ENCODE results near the gene TPRN.

TPRN gene

GRCh38 chr9:137194909-137195308 lies 5.6 kb downstream of the TPRN start:
- H3K4me2 ChIP-seq (ENCODE audit: low read length) = no peak overlapping the region

GRCh38 chr9:137194388-137194787 lies 6.2 kb downstream of the TPRN start:
- Histone ChIP-seq H3K4me1 (ENCODE audit: insufficient read depth, low read length, severe bottlenecking) (peaks cover 8% of the 10 kb centered on the region), H3F3A (ENCODE audit: insufficient read depth, low read length) (no peaks in the 10 kb centered on the region), H3K9ac (ENCODE audit: low read length) (no peak overlapping the region), H3K79me2 (ENCODE audit: insufficient read depth, low read length) (no peaks in the 10 kb centered on the region), H3K27me3 (ENCODE audit: insufficient read depth, low read length) (peaks cover 13% of the 10 kb centered on the region), H3K27ac (ENCODE audit: low read depth, low read length, poor library complexity, severe bottlenecking) (no peak overlapping the region), H3K4me2 (ENCODE audit: low read length) (no peak overlapping the region), H3K9me2 (ENCODE audit: low read depth, low read length) (no peaks in the 10 kb centered on the region), H2AFZ (ENCODE audit: low read length) (no peak overlapping the region), H4K20me1 (ENCODE audit: insufficient read depth, low read length) (no peaks in the 10 kb centered on the region), H3K4me3 (ENCODE audit: low read depth, low read length, poor library complexity, severe bottlenecking) (no peak overlapping the region), H3K36me3 (ENCODE audit: insufficient read depth, low read length) (peaks cover 11% of the 10 kb centered on the region), H3K9me3 (ENCODE audit: low read length) (no peaks in the 10 kb centered on the region)
- TF ChIP-seq EZH2 (IDR thresholded peaks at IDR 0.05; ENCODE audit: borderline replicate concordance, low read length) = no peak
- no peak for TF ChIP-seq CTCF (IDR thresholded peaks at IDR 0.05; ENCODE audit: low read length)

More at GRCh38 chr9:137194909-137195308, 5.6 kb downstream of the TPRN start:
- Histone ChIP-seq H3K27me3 (ENCODE audit: insufficient read depth, low read length) (peaks cover 13% of the 10 kb centered on the region), H3K79me2 (ENCODE audit: insufficient read depth, low read length) (no peaks in the 10 kb centered on the region), H3K36me3 (ENCODE audit: insufficient read depth, low read length) (peaks cover 10% of the 10 kb centered on the region), H3K9ac (ENCODE audit: low read length) (no peak overlapping the region), H3K4me3 (ENCODE audit: low read depth, low read length, poor library complexity, severe bottlenecking) (no peak overlapping the region), H4K20me1 (ENCODE audit: insufficient read depth, low read length) (no peaks in the 10 kb centered on the region), H2AFZ (ENCODE audit: low read length) (no peak overlapping the region), H3K9me3 (ENCODE audit: low read length) (no peaks in the 10 kb centered on the region), H3K4me1 (ENCODE audit: insufficient read depth, low read length, severe bottlenecking) (peaks cover 8% of the 10 kb centered on the region), H3K9me2 (ENCODE audit: low read depth, low read length) (no peaks in the 10 kb centered on the region), H3F3A (ENCODE audit: insufficient read depth, low read length) (no peaks in the 10 kb centered on the region), H3K27ac (ENCODE audit: low read depth, low read length, poor library complexity, severe bottlenecking) (no peak overlapping the region)
- TF ChIP-seq EZH2 (IDR thresholded peaks at IDR 0.05; ENCODE audit: borderline replicate concordance, low read length) = no peak
- TF ChIP-seq CTCF (IDR thresholded peaks at IDR 0.05; ENCODE audit: low read length) = no peak

- Histone ChIP-seq H3K9me2 (ENCODE audit: low read depth, low read length) (no peaks in the 10 kb centered on the region), H3K27me3 (ENCODE audit: insufficient read depth, low read length) (peaks cover 8% of the 10 kb centered on the region), H4K20me1 (ENCODE audit: insufficient read depth, low read length) (no peaks in the 10 kb centered on the region), H3K4me3 (ENCODE audit: low read depth, low read length, poor library complexity, severe bottlenecking) (no peak overlapping the region), H3K4me2 (ENCODE audit: low read length) (no peak overlapping the region), H3K9me3 (ENCODE audit: low read length) (no peaks in the 10 kb centered on the region), H2AFZ (ENCODE audit: low read length) (no peak overlapping the region), H3K36me3 (ENCODE audit: insufficient read depth, low read length) (peaks cover 11% of the 10 kb centered on the region), H3K4me1 (ENCODE audit: insufficient read depth, low read length, severe bottlenecking) (peaks cover 10% of the 10 kb centered on the region), H3K27ac (ENCODE audit: low read depth, low read length, poor library complexity, severe bottlenecking) (no peak overlapping the region), H3K9ac (ENCODE audit: low read length) (no peak overlapping the region), H3F3A (ENCODE audit: insufficient read depth, low read length) (no peaks in the 10 kb centered on the region), H3K79me2 (ENCODE audit: insufficient read depth, low read length) (no peaks in the 10 kb centered on the region)
- TF ChIP-seq EZH2 (IDR thresholded peaks at IDR 0.05; ENCODE audit: borderline replicate concordance, low read length) = no peak
These were observed 6.8 kb downstream of the TPRN start for GRCh38 chr9:137193771-137194170.

- Histone ChIP-seq H3K4me1 (ENCODE audit: insufficient read depth, low read length, severe bottlenecking) (peaks cover 11% of the 10 kb centered on the region), H3K36me3 (ENCODE audit: insufficient read depth, low read length) (peaks cover 11% of the 10 kb centered on the region), H3K27me3 (ENCODE audit: insufficient read depth, low read length) (0 out of 2 replicates have a peak, but pooled peaks cover 5% of the 10 kb centered on the region), H3K4me2 (ENCODE audit: low read length) (no peak overlapping the region), H3K9me3 (ENCODE audit: low read length) (no peaks in the 10 kb centered on the region), H4K20me1 (ENCODE audit: insufficient read depth, low read length) (no peaks in the 10 kb centered on the region), H3K9ac (ENCODE audit: low read length) (no peak overlapping the region), H3K9me2 (ENCODE audit: low read depth, low read length) (no peaks in the 10 kb centered on the region), H3F3A (ENCODE audit: insufficient read depth, low read length) (no peaks in the 10 kb centered on the region), H2AFZ (ENCODE audit: low read length) (no peak overlapping the region), H3K79me2 (ENCODE audit: insufficient read depth, low read length) (peaks cover 2% of the 10 kb centered on the region), H3K27ac (ENCODE audit: low read depth, low read length, poor library complexity, severe bottlenecking) (no peak overlapping the region), H3K4me3 (ENCODE audit: low read depth, low read length, poor library complexity, severe bottlenecking) (no peak overlapping the region)
- TF ChIP-seq EZH2 (IDR thresholded peaks at IDR 0.05; ENCODE audit: borderline replicate concordance, low read length) (no peak), CTCF (IDR thresholded peaks at IDR 0.05; ENCODE audit: low read length) (no peak)
These were observed 7.7 kb downstream of the TPRN start for GRCh38 chr9:137192859-137193258.

All from OCI-LY1 (cell line).